NCI-H128 (cell line): ENCODE measurements around the gene RAPGEF2.
A peak's percentile ranks its signal among the peaks of the same experiment; 100 is the strongest.
"Not testable (repeated sequence)": the region's sequence is repeated elsewhere in the genome, so short reads cannot be mapped to it uniquely, and the experiment has no call there.

Source experiments
- DNase-seq: peaks from one replicate; lab custom pipeline; 2025; ENCODE audit not compliant: unreplicated experiment; lab: John Stamatoyannopoulos, UW

RAPGEF2 gene, protein sequence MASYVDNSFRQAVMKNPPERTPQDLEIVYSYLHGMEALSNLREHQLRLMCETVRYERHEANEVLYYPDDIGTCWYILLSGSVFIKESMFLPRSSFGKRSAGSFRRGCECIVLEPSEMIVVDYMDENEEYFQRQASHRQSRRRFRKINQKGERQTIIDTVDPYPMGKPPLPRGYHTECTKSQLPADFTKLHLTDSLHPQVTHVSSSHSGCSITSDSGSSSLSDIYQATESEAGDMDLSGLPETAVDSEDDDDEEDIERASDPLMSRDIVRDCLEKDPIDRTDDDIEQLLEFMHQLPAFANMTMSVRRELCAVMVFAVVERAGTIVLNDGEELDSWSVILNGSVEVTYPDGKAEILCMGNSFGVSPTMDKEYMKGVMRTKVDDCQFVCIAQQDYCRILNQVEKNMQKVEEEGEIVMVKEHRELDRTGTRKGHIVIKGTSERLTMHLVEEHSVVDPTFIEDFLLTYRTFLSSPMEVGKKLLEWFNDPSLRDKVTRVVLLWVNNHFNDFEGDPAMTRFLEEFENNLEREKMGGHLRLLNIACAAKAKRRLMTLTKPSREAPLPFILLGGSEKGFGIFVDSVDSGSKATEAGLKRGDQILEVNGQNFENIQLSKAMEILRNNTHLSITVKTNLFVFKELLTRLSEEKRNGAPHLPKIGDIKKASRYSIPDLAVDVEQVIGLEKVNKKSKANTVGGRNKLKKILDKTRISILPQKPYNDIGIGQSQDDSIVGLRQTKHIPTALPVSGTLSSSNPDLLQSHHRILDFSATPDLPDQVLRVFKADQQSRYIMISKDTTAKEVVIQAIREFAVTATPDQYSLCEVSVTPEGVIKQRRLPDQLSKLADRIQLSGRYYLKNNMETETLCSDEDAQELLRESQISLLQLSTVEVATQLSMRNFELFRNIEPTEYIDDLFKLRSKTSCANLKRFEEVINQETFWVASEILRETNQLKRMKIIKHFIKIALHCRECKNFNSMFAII (N-terminal part only)

DNA sequence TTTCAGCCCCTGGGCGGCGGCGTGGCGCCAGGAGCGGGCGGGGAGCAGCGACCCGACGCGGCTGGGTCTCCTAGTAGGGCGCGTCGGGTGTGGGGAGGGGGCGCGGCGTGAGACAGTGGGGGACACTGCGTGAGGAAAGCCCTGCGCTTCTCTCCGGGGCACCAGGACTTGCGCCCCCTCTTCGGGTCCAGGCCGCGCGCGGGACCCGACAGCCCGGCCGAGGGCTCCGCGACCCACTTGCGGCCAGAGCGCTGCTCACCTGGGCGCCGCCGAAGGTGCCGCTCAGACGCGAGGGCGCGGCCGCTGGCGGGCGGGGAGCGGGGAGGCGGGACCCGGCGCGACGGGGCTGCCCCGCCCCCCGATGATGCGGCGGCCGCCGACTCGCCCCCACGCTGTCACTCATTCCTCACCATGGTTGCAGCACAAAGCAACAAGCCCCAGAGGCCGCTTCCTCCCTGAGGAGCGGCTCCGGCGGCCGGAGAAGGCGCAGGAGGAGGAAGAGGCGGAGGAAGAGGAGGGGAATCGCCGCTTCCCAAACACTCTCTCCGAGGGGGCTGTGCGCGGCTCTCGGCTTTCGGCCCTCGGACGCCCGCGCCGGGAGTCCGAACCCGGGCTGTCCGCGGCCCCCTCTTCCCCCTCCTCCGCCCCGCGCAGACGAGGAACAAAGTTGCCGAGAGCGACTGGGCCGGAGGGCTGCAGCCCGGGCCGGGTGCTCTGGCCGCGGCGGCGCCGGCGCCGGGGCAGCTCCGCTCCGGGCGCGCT is at the start of gene RAPGEF2:
RAPGEF2 (plus strand) TSS at position 458 of the 762 bp plus-strand sequence. CDS start 1,084 bp downstream, outside the sequence.
- peak; percentile 71 for DNase-seq

DNA sequence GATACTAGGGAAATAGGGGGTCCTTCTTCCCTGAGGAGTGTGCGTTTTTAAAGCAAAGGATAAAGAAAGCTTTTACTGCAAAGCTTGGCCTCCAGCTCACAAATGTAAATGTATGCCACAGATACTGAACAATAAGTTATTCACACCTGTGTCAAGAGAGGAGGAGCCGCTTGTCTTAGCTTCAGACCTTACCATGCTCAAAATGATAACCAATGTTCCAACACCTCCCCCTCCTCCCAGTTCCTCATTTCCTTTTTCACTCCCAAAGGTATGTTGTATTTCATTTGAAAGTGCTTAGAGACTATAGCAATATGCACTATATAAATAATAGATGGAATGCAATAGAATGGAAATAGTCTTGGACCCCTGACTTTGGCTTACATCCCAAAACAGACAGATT is 47.0 kb upstream of the RAPGEF2 start:
- no peak for DNase-seq

DNA sequence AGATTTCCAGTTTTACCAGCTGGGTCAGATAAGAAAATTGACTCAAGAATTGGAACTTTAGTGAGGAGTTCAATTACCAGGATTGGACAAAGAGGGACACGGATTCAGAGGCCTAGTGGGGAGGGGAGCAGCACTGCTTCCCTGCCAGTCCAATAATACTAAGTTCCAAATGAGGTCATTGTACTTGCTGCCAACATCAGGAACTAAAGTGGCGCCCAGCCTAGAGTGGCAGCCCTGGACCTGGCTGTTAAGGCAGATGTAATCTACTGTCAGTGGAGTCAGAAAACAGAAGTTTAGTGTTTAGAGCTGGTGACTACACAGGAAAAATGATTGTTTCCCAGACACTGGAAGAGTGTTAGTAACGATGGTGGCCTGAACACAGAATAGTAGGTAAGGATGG is 42.7 kb upstream of the RAPGEF2 start:
- no peak for DNase-seq

DNA sequence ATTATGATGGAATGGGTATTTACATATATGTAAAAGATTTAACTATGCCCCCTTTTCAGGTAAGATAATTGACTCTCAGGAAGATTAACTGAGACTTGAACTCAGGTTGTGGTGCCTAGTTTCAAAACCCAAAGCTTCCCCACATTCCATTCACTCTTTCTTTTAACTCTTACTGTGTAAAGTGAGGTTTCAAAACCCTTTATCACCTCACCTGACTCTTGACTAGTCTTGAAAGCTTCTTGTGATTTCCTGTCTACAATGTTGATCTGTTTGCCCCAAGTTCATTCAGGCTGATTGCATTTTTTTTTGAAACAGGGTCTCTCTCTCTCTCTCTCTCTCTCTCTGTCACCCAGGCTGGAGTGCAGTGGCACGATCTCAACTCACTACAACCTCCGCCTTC is 40.5 kb upstream of the RAPGEF2 start:
- DNase-seq = no peak

DNA sequence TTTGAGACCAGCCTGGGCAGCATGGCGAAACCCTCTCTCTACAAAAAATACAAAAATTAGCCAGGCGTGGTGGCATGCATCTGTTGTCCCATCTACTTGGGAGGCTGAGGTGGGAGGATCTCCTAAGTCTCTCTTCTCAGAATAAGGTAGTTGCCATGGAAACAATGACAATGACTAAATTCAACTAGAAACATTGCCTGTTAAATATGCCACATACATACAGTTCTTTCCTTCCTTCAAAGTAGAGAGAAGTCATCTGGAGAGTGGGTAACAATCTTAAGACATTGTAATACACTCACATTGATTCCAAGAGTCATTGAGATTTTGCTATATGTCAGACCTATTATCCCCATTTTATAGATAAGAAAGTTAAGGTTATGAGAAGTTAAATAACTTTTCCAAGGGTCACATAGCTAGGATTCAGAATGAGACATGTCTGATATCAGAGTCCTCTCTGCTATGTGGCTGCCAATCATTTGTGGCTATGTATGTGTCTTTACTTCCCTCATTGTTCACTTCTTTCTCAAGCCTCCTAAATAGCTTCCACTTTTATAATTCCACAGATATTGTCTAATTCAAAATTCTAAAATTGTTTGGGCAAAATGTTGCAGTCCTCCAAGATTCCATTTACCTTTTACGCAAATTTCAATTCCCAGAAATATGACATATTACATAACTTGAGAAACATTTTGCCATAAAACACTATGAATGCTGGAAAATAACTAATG is 37.2 kb upstream of the RAPGEF2 start:
- DNase-seq = no peak

DNA sequence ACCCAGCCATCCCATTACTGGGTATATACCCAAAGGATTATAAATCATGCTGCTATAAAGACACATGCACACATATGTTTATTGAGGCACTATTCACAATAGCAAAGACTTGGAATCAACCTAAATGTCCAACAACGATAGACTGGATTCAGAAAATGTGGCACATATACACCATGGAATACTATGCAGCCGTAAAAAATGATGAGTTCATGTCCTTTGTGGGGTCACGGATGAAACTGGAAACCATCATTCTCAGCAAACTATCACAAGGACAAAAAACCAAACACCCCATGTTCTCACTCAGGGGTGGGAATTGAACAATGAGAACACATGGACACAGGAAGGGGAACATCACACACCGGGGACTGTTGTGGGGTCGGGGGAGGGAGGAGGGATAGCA is 34.7 kb upstream of the RAPGEF2 start:
- DNase-seq = not testable (repeated sequence)

DNA sequence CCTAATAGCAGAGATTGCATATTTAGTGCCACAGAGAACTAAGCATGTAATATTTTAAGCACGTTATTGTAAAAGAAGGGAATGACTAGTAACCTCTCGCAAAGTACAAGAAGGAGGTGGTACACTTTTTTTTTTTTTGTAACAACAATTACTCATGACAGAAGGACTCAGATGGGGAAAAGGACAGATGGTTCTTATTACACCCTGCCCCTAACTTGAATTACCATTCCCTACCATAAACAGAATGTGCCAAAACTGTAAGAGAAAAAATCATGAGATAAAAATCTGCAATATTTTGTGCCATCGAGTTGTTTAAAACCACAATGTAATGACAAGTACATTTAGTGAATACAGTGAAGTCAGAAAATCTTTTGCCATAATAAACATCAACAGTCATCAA is 33.0 kb upstream of the RAPGEF2 start:
- no peak for DNase-seq

DNA sequence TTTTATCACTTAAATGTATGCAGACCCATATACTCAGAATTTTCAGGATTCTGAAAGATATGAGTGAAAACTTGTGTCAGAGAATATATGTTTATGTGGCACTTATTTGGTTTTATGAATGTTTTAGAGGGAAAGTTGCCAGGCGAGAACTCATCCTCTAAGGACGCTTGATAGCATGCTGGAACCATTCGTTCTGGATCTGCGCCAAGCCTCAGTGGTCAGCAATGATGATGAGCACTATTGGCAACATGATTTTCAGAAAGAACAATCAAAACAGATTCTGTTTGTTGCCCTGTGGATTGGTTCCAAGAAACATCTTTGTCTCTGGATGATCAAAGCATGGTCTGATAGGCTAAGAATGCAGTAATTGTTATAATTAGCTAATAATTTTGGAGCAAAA is 32.1 kb upstream of the RAPGEF2 start:
- DNase-seq = no peak

DNA sequence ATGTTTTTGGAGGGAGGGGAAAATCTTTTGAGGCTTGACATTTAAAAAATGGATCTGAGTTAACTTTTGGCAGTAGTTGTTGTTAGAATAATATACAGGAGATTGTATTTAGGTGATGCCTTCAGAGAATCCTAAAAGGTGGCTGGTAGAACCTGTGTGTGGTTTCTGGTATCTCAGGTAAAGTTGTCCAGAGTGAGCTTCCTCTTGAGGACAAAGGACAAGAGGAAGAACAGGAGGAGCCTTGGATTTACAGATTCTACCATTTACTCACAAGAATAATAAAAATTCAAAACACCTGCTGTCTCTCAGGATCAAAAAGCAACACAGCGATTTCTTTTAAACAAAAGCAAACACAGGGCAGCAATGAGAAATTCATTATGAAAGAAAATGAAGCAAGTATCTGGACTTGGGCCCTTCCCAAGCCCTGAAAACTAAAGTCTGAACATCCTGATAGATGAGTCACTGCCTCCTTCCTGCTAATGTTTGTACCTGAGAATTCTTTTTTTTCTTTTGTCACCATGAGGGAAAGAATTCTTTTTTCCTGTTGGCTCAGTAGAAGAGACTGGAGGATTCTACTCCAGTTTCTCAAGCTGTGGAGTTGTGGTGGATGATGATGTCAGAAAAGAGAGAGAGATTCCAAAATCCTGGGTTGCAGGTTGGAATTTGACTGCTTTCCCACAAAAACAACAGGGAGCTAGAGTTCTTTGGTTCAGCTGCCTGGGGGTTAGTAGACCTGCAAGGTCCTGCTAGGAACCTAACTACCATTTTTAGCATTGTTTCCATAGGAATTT is 31.5 kb upstream of the RAPGEF2 start:
- no peak for DNase-seq

DNA sequence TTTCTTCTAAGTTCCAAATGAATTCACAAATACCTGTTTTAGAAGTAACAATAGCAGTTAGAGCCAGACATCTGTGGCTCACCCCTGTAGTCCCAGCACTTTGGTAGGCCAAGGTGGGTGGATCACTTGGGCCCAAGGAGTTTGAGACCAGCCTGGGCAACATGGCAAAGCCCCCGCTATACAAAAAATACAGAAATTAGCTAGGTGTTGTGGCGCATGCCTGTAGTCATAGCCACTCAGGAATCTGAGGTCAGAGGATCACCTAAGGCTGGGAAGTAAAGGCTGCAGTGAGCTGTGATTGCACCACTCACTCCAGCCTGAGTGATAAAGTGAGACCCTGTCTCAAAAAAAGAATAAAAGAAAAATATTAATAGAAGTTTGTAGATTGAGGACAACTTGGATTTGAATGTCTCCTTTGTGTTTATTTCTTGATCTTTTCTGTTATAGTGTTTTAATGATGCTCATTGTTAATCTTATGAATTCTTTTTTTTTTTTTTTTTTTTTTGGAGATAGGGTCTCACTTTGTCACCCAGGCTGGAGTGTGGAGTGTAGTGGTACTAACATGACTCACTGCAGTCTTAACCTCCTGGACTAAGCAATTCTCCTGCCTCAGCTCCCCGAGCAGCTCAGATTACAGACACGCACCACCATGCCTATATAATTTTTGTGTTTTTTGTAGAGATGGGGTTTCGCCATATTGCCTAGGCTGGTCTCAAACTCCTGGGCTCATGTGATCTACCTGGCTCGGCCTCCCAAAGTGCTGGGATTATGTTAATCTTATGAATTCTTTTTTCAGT is 30.7 kb upstream of the RAPGEF2 start:
- no peak for DNase-seq

DNA sequence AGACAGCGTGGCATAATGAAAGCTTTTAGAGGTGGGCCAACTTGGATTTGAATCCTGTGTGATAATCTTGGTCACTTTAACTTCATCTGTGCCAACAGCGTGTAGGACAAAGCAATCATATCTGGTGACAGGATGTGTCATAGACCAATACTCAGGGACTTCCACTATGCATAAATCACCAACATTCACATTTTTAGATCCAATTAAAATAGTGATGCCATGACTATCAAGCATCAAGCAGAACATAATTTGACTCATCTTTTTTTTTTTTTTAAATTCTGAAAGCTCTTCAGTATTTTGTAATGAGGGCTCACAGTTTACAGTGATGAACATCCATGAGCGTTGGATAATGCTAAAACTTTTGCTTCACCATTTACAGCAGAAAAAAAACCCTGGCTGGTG is 27.3 kb upstream of the RAPGEF2 start:
- no peak for DNase-seq

DNA sequence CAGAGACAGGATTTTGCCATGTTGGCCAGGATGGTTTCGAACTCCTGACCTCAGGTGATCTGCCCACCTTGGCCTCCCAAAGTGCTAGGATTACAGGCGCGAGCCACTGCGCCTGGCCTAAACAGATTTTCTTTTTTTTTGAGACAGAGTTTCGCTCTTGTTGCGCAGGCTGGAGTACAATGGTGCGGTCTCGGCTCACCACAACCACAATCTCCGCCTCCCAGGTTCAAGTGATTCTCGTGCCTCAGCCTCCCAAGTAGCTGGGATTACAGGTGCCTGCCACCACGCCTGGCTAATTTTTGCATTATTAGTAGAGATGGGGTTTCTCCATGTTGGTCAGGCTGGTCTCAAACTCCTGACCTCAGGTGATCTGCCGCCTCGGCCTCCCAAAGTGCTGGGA is 25.9 kb upstream of the RAPGEF2 start:
- DNase-seq = not testable (repeated sequence)

DNA sequence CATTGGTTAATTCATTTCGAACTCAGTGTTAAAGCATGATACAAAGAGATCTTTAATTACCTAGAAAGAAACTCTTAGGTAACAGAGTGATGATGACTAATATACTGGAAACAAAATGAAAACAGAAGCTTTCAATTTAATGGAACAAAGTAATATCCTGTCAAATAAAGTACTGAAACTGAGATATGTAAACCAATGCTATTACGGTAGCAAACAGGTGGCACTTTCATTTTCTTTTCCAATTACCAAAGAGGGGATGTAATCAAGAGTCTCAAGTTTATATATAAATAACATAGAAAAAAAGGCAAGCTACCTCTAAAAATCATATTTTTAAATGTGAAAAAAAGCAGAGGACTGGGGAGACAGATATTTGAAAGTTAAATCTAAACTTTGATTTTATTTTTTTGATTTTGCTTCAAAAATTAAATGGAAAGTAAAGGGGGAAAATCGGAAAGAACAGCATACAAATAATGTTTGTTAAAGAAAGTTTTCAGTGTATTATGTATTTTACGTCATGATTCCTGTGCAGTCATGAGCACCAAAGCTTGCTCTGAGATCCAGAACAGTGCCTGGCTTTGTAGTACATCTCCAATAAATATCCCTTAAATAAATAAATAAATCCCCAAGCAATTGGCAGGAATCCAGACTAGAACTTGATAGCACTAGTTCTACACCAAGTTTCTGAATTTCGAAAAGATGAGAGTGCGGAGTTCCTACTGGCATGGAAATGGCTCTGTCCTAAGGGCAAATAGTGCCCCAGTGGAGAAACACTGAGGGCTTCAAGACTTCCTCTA is 25.0 kb upstream of the RAPGEF2 start:
- DNase-seq = no peak

DNA sequence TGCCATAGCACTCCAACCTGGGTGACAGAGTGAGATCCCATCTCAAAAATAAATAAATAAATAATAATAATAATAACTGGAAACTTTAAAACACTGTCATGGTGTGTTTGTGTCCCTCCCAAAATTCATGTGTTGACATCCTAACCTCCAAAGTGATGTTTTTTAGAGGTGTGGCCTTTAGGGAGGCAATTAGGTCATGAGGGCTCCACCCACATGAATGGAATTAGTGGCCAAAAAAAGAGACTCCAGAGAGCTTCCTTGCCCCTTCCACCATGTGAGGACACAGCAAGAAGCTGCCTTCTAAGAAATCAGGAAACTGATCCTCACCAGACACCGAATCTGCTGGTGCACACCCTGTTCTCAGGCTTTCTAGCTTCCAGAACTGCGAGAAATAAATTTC is 23.8 kb upstream of the RAPGEF2 start:
- no peak for DNase-seq

DNA sequence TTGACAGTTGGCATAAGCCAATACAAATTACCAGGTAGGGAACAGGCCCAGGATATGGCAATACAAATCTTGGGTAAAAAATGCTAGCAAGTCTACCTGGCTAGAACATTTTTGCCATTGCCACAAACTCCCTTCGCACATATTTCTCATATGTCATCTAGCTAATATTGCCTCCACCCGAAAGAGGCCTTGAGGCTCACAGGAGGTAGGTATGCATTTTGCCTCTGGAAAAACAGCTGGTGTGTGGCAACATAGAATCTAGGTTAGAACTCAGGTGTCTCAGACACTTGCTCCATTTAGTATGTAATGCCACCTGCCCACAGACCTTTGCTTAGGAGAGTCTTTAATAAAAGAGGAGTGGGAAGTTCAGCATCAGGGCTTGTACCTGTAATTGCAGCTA is 16.3 kb upstream of the RAPGEF2 start:
- DNase-seq = no peak

DNA sequence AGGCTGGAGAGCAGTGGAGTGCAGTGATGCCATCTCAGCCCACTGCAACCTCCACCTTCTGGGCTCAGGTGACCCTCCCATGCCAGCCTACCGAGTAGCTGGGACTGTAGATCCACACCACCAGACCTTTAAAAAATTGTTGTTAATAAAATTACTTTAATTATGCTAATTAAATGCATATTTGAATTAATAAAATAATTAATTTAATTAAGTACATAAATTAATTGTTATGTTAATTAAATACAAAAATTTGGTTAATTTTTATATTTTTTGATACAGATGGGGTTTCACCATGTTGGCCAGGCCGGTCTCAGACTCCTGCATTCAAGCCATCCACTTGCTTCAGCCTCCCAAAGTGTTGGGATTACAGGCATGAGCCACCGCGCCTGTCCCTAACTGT is 12.6 kb upstream of the RAPGEF2 start:
- no peak for DNase-seq

DNA sequence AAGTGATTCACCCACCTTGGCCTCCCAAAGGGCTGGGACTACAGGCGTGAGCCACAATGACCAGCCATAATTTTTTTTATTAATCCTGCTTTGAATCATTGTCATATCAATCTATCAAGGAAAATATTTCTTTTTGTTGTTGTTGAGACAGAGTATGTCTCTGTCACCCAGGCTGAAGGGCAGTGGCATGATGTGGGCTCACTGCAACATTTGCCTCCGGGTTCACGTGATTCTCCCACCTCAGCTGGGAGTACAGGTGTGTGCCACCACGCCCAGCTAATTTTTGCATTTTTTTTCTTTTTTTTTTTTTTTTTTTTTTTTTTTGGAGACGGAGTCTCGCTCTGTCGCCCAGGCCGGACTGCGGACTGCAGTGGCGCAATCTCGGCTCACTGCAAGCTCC is 8.7 kb upstream of the RAPGEF2 start:
- not testable (repeated sequence) for DNase-seq

DNA sequence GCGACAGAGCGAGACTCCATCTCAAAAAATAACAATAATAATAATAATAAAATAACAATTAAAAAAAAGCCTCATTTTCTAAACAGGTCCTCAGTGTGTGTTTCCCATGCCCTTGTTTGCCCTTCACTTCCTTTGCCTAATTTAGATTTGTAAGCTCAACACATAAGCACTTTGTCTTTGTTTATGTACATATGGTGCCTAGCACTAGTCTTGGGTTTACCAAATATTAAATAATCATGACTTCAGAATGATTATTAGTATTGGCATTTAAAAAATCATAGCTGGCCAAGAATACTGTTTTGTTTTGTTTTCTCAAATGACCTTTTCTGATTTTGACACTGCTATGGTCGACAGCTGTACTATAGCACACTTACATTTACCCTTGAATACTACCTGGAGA is 6.4 kb upstream of the RAPGEF2 start:
- DNase-seq = no peak
